Neutrophil (primary cell): ENCODE data around the gene TSR1.

Experiments used
- H3K27ac ChIP-seq: fragments of 200-600 bp; sonication (generic); 2 replicates; pipeline ENCODE4 v1.5.1; 2016; ENCODE audit warnings: mild to moderate bottlenecking, moderate library complexity
- H3K27me3 ChIP-seq: fragments of 200-600 bp; sonication (generic); 2 replicates; pipeline ENCODE4 v1.6.0; 2016; ENCODE audit warnings: mild to moderate bottlenecking
- H3K36me3 ChIP-seq: fragments of 200-600 bp; sonication (generic); 2 replicates; pipeline ENCODE4 v1.5.1; 2017
- H3K4me1 ChIP-seq, 2 experiments: fragments of 200-600 bp in 1 of 2; sonication (generic) in 1 of 2; 1 replicate in 1 of 2; 2 replicates in 1 of 2; pipeline versions ENCODE4 v1.5.1 to v1.6.1; 2013 to 2016; ENCODE audit warnings: low read depth in 1 of 2, low read length in 1 of 2, mild to moderate bottlenecking in 1 of 2, moderate library complexity in 1 of 2; ENCODE audit not compliant: control insufficient read depth in 1 of 2, insufficient read depth in 1 of 2
- H3K4me3 ChIP-seq, 2 experiments: fragments of 200-600 bp in 1 of 2; sonication (generic) in 1 of 2; 1 replicate in 1 of 2; 2 replicates in 1 of 2; pipeline ENCODE4 v1.5.1; 2013 to 2016; ENCODE audit warnings: low read depth in 1 of 2, low read length in 1 of 2, mild to moderate bottlenecking in 1 of 2, moderate library complexity in 1 of 2
- H3K9me3 ChIP-seq: fragments of 200-600 bp; sonication (generic); 2 replicates; pipeline ENCODE4 v1.5.1; 2016
- TF ChIP-seq, protein P1 (sequence below): fragments of 200-600 bp; sonication (generic); IDR thresholded peaks from 2 replicates; pipeline ENCODE4 v1.5.1; 2016; ENCODE audit warnings: antibody characterized with exemption

The TSR1 gene

DNA sequence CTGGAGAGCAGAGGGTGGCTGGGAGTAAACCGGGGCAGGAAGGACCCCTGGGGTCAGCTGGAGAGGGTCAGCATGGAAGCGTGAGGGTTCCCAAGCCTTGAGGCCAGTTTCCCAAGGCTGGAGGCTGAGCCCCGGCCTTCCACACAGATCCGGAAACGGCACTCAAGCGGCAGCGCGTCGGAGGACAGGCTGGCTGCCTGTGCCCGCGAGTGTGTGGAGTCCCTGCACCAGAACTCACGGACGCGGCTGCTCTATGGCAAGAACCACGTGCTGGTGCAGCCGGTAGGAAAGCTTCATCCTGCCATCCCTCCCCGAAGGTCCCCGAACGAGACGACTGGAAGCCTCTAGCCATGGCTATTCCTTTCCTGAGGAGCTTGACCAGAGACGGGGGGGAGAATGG, 27.1 kb upstream of the TSR1 start:
- H3K4me3 ChIP-seq = no peak overlapping the region
- peaks cover 82% of the 10 kb centered on the region for H3K36me3 ChIP-seq
- no peaks in the 10 kb centered on the region for H3K27me3 ChIP-seq
- TF ChIP-seq, protein P1, sequence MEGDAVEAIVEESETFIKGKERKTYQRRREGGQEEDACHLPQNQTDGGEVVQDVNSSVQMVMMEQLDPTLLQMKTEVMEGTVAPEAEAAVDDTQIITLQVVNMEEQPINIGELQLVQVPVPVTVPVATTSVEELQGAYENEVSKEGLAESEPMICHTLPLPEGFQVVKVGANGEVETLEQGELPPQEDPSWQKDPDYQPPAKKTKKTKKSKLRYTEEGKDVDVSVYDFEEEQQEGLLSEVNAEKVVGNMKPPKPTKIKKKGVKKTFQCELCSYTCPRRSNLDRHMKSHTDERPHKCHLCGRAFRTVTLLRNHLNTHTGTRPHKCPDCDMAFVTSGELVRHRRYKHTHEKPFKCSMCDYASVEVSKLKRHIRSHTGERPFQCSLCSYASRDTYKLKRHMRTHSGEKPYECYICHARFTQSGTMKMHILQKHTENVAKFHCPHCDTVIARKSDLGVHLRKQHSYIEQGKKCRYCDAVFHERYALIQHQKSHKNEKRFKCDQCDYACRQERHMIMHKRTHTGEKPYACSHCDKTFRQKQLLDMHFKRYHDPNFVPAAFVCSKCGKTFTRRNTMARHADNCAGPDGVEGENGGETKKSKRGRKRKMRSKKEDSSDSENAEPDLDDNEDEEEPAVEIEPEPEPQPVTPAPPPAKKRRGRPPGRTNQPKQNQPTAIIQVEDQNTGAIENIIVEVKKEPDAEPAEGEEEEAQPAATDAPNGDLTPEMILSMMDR = no peak
- H3K9me3 ChIP-seq = no peaks in the 10 kb centered on the region
- no peak overlapping the region for H3K27ac ChIP-seq
- peaks cover 0 to under 1% of the 10 kb centered on the region in 2 experiments for H3K4me1 ChIP-seq

DNA sequence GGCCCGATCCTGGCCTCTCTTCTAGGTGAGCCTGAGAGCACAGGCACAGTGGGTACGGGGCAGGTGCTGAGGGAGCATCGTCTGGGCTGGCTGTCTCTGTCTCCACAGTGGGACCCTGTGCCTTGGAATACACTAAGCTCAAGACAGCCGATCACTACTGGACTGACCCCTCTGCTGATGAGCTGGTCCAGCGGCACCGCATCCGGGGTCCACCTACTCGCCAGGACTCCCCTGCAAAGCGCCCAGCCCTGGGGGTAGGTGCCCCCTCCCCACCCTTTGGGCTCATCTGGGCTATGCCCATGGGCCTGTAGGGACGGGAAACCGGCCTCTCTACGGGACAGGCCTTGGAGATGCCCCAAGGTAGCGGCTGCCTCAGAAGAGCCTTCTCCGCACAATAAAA, 26.6 kb upstream of the TSR1 start:
- Histone ChIP-seq H3K36me3 (peaks cover 80% of the 10 kb centered on the region), H3K4me1 (no peaks in the 10 kb centered on the region), H3K27me3 (no peaks in the 10 kb centered on the region), H3K27ac (no peak overlapping the region), H3K9me3 (no peaks in the 10 kb centered on the region), H3K4me3 (no peak overlapping the region)
- TF ChIP-seq, protein P1 = no peak

DNA sequence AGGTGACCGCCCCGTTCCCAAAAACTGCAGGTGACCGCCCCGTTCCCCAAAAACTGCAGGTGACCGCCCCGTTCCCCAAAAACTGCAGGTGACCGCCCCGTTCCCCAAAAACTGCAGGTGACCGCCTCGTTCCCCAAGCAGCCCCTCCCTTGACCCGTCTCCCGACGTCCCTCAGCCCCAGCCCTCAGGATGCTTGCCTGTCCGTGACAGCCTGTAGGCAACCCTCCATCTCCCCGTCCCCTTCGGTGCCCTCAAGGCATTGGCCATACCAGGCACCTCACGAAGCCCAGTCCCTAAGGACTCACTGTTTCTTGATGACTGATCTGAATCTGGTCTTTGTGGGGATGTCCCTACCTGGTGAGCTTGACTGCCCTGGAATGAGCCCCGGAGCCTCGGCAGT, 26.2 kb upstream of the TSR1 start:
- Histone ChIP-seq H3K27me3 (no peaks in the 10 kb centered on the region), H3K4me3 (no peak overlapping the region), H3K27ac (no peak overlapping the region), H3K4me1 (no peaks in the 10 kb centered on the region), H3K36me3 (peaks cover 75% of the 10 kb centered on the region), H3K9me3 (no peaks in the 10 kb centered on the region)
- TF ChIP-seq, protein P1 = no peak

DNA sequence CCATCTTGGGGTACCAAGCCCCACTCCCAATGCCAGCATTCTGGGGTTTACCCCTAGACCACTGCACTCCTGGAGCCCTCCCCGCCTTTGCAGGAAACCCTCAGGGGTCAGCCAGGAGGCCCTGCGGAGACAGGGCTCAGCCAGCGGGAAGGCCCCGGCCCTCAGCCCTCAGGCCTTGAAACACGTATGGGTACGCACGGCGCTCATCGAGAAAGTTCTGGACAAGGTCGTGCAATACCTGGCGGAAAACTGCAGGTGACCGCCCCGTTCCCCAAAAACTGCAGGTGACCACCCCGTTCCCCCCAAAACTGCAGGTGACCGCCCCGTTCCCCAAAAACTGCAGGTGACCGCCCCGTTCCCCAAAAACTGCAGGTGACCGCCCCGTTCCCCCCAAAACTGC, 25.8 kb upstream of the TSR1 start:
- H3K36me3 ChIP-seq = peaks cover 71% of the 10 kb centered on the region

DNA sequence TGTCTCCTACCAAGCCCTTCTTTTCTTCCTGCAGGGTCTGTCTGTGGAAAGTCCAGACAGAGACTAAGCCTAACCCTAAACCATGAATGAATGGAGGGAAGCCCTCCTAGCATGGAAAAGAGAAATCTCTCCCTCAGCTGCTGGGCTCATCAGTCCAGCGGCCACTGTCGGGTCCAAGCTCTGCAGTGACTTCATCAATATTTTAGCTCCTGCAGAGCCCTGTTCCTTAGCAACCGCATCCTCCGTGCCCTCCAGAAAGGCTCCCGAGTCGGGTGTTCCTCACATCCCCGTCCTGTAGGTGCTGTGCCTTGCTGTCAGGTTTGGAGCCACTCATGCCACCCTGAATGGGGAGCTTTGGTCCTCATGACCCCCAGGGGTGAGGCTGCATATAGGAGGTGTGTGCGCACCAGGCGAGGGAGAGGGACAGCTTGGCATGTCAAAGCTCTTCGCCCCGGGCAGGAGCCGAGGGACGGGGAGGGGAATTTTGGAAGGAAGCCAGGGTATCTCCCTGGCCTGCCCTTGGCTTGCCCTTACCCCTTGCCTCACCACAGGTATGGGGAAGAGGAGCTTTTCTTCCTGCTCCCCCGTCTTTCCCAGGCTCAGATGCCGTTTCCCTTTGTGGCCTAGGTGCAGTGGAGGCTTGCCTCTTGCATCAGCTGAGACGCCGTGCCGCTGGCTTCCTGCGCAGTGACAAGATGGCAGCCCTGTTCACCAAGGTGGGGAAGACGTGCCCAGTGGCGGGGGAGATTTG, 24.9 kb upstream of the TSR1 start:
- TF ChIP-seq, protein P1 = no peak
- peaks cover 63% of the 10 kb centered on the region for H3K36me3 ChIP-seq

More for the DNA sequence above, 25.8 kb upstream of the TSR1 start:
- no peaks in the 10 kb centered on the region for H3K4me1 ChIP-seq
- no peak overlapping the region for H3K4me3 ChIP-seq
- no peaks in the 10 kb centered on the region for H3K27me3 ChIP-seq
- H3K9me3 ChIP-seq = no peaks in the 10 kb centered on the region
- TF ChIP-seq, protein P1 = no peak
- no peak overlapping the region for H3K27ac ChIP-seq

More for the DNA sequence above, 24.9 kb upstream of the TSR1 start:
- no peaks in the 10 kb centered on the region for H3K4me1 ChIP-seq
- no peaks in the 10 kb centered on the region for H3K9me3 ChIP-seq
- no peaks in the 10 kb centered on the region for H3K27me3 ChIP-seq
- no peak overlapping the region for H3K27ac ChIP-seq
- no peak overlapping the region for H3K4me3 ChIP-seq
